Cardiac muscle cell (in vitro differentiated cells and primary cell): ENCODE results near the gene SSRP1. TPM values are rescaled to one million over a fixed set of nuclear protein-coding genes. Genes with fewer than 3 reads are reported as not detected.
"Not testable (repeated sequence)": the region's sequence is repeated elsewhere in the genome, so short reads cannot be mapped to it uniquely, and the experiment has no call there.

ENCODE experiments used
- DNase-seq, 2 donors: peaks; one replicate each; pipeline versions ENCODE4 v3.0.0 to v3.0.0-alpha.2; 2010 to 2017; ENCODE audit warnings: low read depth in 1 of 2, low spot score in 1 of 2
- H3K27ac ChIP-seq: fragments of 200-600 bp; sonication (generic); 2 replicates; pipeline ENCODE4 v1.5.1; 2016
- H3K27me3 ChIP-seq: fragments of 200-600 bp; sonication (generic); 2 replicates; pipeline ENCODE4 v1.6.0; 2016; ENCODE audit warnings: control low read depth
- H3K36me3 ChIP-seq: fragments of 200-600 bp; sonication (generic); 2 replicates; pipeline ENCODE4 v1.5.1; 2016; ENCODE audit warnings: control low read depth
- H3K4me1 ChIP-seq: fragments of 200-600 bp; sonication (generic); 2 replicates; pipeline ENCODE4 v1.8.1; 2017; ENCODE audit warnings: low read depth, mild to moderate bottlenecking, mixed run types
- H3K4me3 ChIP-seq: fragments of 200-600 bp; sonication (generic); 2 replicates; pipeline ENCODE4 v1.5.1; 2016; ENCODE audit warnings: mild to moderate bottlenecking
- H3K9me3 ChIP-seq: fragments of 200-600 bp; sonication (generic); 2 replicates; pipeline ENCODE4 v1.5.1; 2017; ENCODE audit warnings: low read depth, mild to moderate bottlenecking, control low read depth
- CTCF ChIP-seq: IDR thresholded peaks from 2 replicates; pipeline ENCODE4 v1.5.1; 2012; ENCODE audit warnings: low read depth, mild to moderate bottlenecking, low read length
- polyA plus RNA-seq: library from polyadenylated mRNA; unstranded; fragments of >200 nt; fragmentation: Nextera tagmentation; extraction: Ambion mirVana; gene quantifications from 2 replicates; pipeline ENCODE4 v1.2.1, GENCODE V29; 2016
- total RNA-seq: library from RNA; depleted of rRNA; stranded (reverse); fragments of >200 nt; gene quantifications from 2 replicates; pipeline ENCODE4 v1.2.3, GENCODE V29; 2016

SSRP1 gene
- total and polyA plus RNA-seq, 2 experiments from 2014 or later: 87.0 to 180 TPM

- H3K27me3 ChIP-seq: no peaks in the 10 kb centered on the region
- no peak for DNase-seq
- TF ChIP-seq CTCF: no peak
- no peak overlapping the region for H3K4me3 ChIP-seq
- H3K36me3 ChIP-seq: no peaks in the 10 kb centered on the region
- peaks cover 32% of the 10 kb centered on the region for H3K4me1 ChIP-seq
- no peak overlapping the region for H3K27ac ChIP-seq
- no peaks in the 10 kb centered on the region for H3K9me3 ChIP-seq
Observed at GRCh38 chr11:57341250-57341808, 5.6 kb upstream of the SSRP1 start.

GRCh38 chr11:57340039-57340615 lies 4.4 kb upstream of the SSRP1 start:
- no peaks in the 10 kb centered on the region for H3K36me3 ChIP-seq
- peak; percentile 46 to 72 for DNase-seq
- TF ChIP-seq CTCF: peak; percentile 37
- H3K4me1 ChIP-seq: peaks cover 35% of the 10 kb centered on the region
- no peaks in the 10 kb centered on the region for H3K9me3 ChIP-seq
- no peaks in the 10 kb centered on the region for H3K27me3 ChIP-seq
- H3K4me3 ChIP-seq: no peak overlapping the region
- H3K27ac ChIP-seq: no peak overlapping the region

- no peak for DNase-seq
- TF ChIP-seq CTCF: no peak
- Histone ChIP-seq H3K4me3 (no peak overlapping the region), H3K27ac (no peak overlapping the region), H3K36me3 (no peaks in the 10 kb centered on the region), H3K4me1 (peaks cover 35% of the 10 kb centered on the region), H3K9me3 (no peaks in the 10 kb centered on the region), H3K27me3 (no peaks in the 10 kb centered on the region)
Observed at GRCh38 chr11:57339328-57339727, 3.6 kb upstream of the SSRP1 start.

- peaks cover 24% of the 10 kb centered on the region for H3K4me1 ChIP-seq
- no peaks in the 10 kb centered on the region for H3K36me3 ChIP-seq
- no peak for DNase-seq
- no peak for TF ChIP-seq CTCF
- no peak within 1 kb of the TSS for H3K4me3 ChIP-seq
- no peaks in the 10 kb centered on the region for H3K9me3 ChIP-seq
- no peak within 1 kb of the TSS for H3K27ac ChIP-seq
- no peaks in the 10 kb centered on the region for H3K27me3 ChIP-seq
Observed at GRCh38 chr11:57338142-57338541, 2.5 kb upstream of the SSRP1 start, which contains the start of gene P2RX3. P2RX3 (plus strand) TSS chr11:57338352; CDS start chr11:57338551, 199 bp downstream.

- H3K27ac ChIP-seq: not testable (repeated sequence)
Observed at GRCh38 chr11:57336856-57337255, 1.2 kb upstream of the SSRP1 start.

GRCh38 chr11:57336111-57336666 lies 497 bp upstream of the SSRP1 start:
- Histone ChIP-seq H3K4me3 (peak overlapping the region; percentile 83), H3K27me3 (no peaks in the 10 kb centered on the region), H3K9me3 (no peaks in the 10 kb centered on the region), H3K4me1 (peaks cover 17% of the 10 kb centered on the region), H3K27ac (peak overlapping the region; percentile 88), H3K36me3 (peaks cover 12% of the 10 kb centered on the region)
- no peak for TF ChIP-seq CTCF
- no peak for DNase-seq

More at GRCh38 chr11:57336856-57337255, 1.2 kb upstream of the SSRP1 start:
- DNase-seq, H3K36me3 ChIP-seq, H3K9me3 ChIP-seq, H3K27me3 ChIP-seq, H3K4me3 ChIP-seq: not testable (repeated sequence)
- H3K4me1 ChIP-seq: peaks cover 17% of the 10 kb centered on the region
